ENCODE measurements around the gene CHMP6. TPM values are rescaled to one million over a fixed set of nuclear protein-coding genes. Genes with fewer than 3 reads are reported as not detected.

The CHMP6 gene
- total RNA-seq, 3 donors from 2014 or later (not counting 1 experiment from before 2014, with no cell fraction given) = 26.8 to 33.3 (median 33.0) TPM

DNA sequence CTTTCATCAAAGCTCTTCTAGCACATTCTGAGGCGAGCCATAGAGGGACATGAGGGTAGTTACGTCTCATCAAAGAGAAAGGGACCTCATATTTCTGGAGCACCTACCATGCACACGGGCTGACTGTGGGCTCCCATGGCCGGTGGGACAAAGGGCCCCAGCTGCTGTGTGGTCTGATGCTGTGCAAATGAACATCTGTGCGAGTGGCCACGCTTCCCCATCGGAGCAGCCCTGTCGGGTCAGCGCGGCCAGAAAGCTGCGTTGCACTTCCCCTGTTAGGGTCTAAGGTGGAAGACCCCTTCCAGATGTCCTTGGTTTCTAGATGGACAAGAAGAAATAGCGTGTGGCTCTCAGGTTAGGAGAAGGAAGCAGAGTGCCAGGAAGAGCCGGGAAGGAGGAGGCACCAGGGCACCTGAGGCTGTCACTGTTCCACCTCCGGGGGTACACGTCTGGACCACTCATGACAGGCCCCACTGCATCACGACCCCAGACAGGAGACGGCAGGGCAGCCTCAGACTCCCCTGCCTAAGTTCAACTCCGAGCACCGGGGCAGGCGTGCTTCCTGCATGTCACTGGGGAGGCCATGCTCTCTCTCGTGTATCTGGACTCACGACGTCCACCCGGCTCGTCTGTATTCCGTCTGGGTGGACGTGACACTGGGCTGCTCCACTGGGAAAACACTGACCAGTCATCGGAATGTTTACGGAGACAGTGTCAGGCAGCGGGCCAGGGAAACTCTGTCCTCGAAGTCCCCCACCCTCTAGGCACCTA, 34.8 kb downstream of the CHMP6 start:
- Histone ChIP-seq H3K27me3 (ENCODE audit: control insufficient read depth, insufficient read depth, low read length) (no peaks in the 10 kb centered on the region), H3K9me3 (ENCODE audit: control insufficient read depth, insufficient read depth, low read length) (no peaks in the 10 kb centered on the region), H3K36me3 (ENCODE audit: control insufficient read depth, insufficient read depth, low read length) (no peaks in the 10 kb centered on the region), H3K4me1 (ENCODE audit: control insufficient read depth, insufficient read depth, low read length) (peaks cover 20% of the 10 kb centered on the region), H3K4me3 (ENCODE audit: low read length) (no peak overlapping the region), H3K27ac (ENCODE audit: low read length) (no peak overlapping the region)
- Mint-ChIP-seq H3K36me3 (no peaks in the 10 kb centered on the region), H3K27ac (no peak overlapping the region), H3K9me3 (no peaks in the 10 kb centered on the region), H3K4me3 (no peak overlapping the region), H3K4me1 (peaks cover 6% of the 10 kb centered on the region in 2 donors), H3K27me3 (ENCODE audit: low read depth in 2 of 2) (peaks cover 13% of the 10 kb centered on the region in 2 donors)
- 92% methylated on average over 31 of the region's 31 CpGs for WGBS (ENCODE audit: insufficient coverage)
- TF ChIP-seq, protein P1, sequence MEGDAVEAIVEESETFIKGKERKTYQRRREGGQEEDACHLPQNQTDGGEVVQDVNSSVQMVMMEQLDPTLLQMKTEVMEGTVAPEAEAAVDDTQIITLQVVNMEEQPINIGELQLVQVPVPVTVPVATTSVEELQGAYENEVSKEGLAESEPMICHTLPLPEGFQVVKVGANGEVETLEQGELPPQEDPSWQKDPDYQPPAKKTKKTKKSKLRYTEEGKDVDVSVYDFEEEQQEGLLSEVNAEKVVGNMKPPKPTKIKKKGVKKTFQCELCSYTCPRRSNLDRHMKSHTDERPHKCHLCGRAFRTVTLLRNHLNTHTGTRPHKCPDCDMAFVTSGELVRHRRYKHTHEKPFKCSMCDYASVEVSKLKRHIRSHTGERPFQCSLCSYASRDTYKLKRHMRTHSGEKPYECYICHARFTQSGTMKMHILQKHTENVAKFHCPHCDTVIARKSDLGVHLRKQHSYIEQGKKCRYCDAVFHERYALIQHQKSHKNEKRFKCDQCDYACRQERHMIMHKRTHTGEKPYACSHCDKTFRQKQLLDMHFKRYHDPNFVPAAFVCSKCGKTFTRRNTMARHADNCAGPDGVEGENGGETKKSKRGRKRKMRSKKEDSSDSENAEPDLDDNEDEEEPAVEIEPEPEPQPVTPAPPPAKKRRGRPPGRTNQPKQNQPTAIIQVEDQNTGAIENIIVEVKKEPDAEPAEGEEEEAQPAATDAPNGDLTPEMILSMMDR (IDR thresholded peaks at IDR 0.05) = no peak
- DNase-seq (no peak), ATAC-seq (no peak)
- intact Hi-C loops (cut with micrococcal nuclease) = no loop called here

DNA sequence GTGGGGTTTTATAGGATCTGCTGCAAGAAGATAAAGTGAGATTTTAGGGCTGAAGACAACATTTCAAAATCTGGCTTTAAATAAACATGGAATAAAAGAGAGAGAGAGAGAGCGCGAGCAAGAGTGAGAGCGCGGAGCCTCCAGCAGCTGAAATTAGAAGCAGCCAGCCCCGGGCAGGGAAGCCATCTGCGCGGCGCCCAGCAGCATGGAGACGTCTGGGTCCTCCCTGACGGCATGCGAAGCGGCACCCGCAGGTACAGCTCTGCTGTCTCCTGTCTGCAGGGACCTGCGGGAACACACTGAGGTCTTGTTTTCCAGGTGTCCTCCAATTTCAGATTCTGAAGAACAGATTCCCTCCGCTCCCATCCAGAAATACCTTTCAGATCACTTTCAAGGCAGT, 35.4 kb downstream of the CHMP6 start:
- intact Hi-C loops (cut with micrococcal nuclease) = no loop called here
- no peak for ATAC-seq
- Mint-ChIP-seq H3K36me3 (no peaks in the 10 kb centered on the region), H3K4me3 (no peak overlapping the region), H3K4me1 (peaks cover 6% of the 10 kb centered on the region in 2 donors), H3K27me3 (ENCODE audit: low read depth in 2 of 2) (peaks cover 13% of the 10 kb centered on the region in 2 donors), H3K27ac (no peak overlapping the region), H3K9me3 (no peaks in the 10 kb centered on the region)
- peaks cover 15% of the 10 kb centered on the region for H3K4me1 ChIP-seq (ENCODE audit: control insufficient read depth, insufficient read depth, low read length)
- TF ChIP-seq, protein P1 (IDR thresholded peaks at IDR 0.05) = no peak
- H3K4me3 ChIP-seq (ENCODE audit: low read length) = no peak overlapping the region
- no peaks in the 10 kb centered on the region for H3K36me3 ChIP-seq (ENCODE audit: control insufficient read depth, insufficient read depth, low read length)
- no peak for DNase-seq
- no peaks in the 10 kb centered on the region for H3K9me3 ChIP-seq (ENCODE audit: control insufficient read depth, insufficient read depth, low read length)
- H3K27me3 ChIP-seq (ENCODE audit: control insufficient read depth, insufficient read depth, low read length) = no peaks in the 10 kb centered on the region
- 95% methylated on average over 15 of the region's 15 CpGs for WGBS (ENCODE audit: insufficient coverage)
- no peak overlapping the region for H3K27ac ChIP-seq (ENCODE audit: low read length)

DNA sequence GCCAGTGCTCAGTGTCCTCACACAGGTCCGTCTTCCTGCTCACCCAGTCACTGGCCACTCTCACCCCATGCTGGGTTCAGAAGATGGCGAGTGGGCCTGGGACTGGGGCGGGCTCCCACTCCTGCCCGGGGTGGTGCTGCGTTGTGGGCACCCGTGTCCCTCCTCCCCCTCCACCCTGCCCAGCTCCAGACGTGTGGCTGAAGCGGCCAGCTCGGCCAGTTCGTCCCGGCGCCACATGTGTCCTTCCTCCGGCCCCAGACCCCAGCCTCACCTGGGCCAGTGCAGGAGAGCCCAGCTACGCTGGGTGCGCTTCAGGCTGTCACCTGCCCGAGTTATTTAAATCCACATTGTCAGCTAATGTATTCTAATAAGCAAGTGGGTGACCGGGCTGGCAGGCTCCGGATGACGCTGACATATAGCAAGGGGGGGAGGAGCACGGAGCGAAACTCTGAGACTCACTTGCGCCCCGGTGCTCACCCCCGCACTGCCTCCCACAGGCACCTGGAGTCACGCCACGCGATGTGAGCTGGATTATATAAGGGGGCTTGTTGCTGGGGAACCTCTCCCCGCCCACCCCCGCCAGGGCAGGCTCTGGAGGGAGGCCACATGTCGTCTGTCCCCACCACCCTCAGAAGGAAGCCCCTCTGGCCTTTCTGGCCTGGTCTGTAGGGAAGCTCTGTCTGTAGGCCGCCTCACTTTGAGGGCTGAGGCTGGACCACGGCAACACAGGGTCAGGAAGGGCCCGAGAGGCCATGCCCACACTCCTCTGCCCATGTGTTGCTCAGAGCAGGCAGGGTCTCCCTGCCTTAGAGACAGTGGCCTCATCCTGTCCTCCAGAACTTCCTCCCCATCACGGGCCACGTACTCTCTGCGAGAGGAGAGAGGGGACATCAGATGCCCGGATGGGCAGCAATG, 36.2 kb downstream of the CHMP6 start:
- no peak overlapping the region for H3K27ac ChIP-seq (ENCODE audit: low read length)
- no peaks in the 10 kb centered on the region for H3K9me3 Mint-ChIP-seq
- intact Hi-C loops (cut with micrococcal nuclease) = no loop called here
- no peak for DNase-seq
- no peaks in the 10 kb centered on the region for H3K36me3 ChIP-seq (ENCODE audit: control insufficient read depth, insufficient read depth, low read length)
- peaks cover 6% of the 10 kb centered on the region in 2 donors for H3K4me1 Mint-ChIP-seq
- no peak overlapping the region for H3K4me3 ChIP-seq (ENCODE audit: low read length)
- no peaks in the 10 kb centered on the region for H3K9me3 ChIP-seq (ENCODE audit: control insufficient read depth, insufficient read depth, low read length)
- 53% methylated on average over 37 of the region's 37 CpGs for WGBS (ENCODE audit: insufficient coverage)
- no peaks in the 10 kb centered on the region for H3K36me3 Mint-ChIP-seq
- no peak overlapping the region for H3K4me3 Mint-ChIP-seq
- peaks cover 13% of the 10 kb centered on the region in 2 donors for H3K27me3 Mint-ChIP-seq (ENCODE audit: low read depth in 2 of 2)
- no peak for ATAC-seq
- H3K27ac Mint-ChIP-seq = no peak overlapping the region
- H3K27me3 ChIP-seq (ENCODE audit: control insufficient read depth, insufficient read depth, low read length) = no peaks in the 10 kb centered on the region
- TF ChIP-seq, protein P1 (IDR thresholded peaks at IDR 0.05) = no peak
- peaks cover 17% of the 10 kb centered on the region for H3K4me1 ChIP-seq (ENCODE audit: control insufficient read depth, insufficient read depth, low read length)
